Fibroblast of villous mesenchyme (primary cell): ENCODE data around the gene PIEZO2. TPM values are rescaled to one million over a fixed set of nuclear protein-coding genes. Genes with fewer than 3 reads are reported as not detected.

Source experiments
- DNase-seq: peaks from one replicate; pipeline ENCODE4 v3.0.0-alpha.2; 2010; ENCODE audit warnings: low read depth
- H3K4me3 ChIP-seq: 2 replicates; pipeline ENCODE4 v1.5.1; 2011; ENCODE audit warnings: low read depth, mild to moderate bottlenecking, low read length
- total RNA-seq: library from RNA; depleted of rRNA; stranded (reverse); fragments of >200 nt; gene quantifications from 2 replicates; pipeline ENCODE4 v1.2.3, GENCODE V29; 2012
- TF ChIP-seq, protein P1 (sequence below): IDR thresholded peaks from 2 replicates; pipeline ENCODE4 v1.5.1; 2012; ENCODE audit warnings: low read depth, mild to moderate bottlenecking, low read length; ENCODE audit not compliant: insufficient read depth

PIEZO2 gene
- total RNA-seq, 1 donor: 1.7 TPM

- no peak overlapping the region for H3K4me3 ChIP-seq
- TF ChIP-seq, protein P1, sequence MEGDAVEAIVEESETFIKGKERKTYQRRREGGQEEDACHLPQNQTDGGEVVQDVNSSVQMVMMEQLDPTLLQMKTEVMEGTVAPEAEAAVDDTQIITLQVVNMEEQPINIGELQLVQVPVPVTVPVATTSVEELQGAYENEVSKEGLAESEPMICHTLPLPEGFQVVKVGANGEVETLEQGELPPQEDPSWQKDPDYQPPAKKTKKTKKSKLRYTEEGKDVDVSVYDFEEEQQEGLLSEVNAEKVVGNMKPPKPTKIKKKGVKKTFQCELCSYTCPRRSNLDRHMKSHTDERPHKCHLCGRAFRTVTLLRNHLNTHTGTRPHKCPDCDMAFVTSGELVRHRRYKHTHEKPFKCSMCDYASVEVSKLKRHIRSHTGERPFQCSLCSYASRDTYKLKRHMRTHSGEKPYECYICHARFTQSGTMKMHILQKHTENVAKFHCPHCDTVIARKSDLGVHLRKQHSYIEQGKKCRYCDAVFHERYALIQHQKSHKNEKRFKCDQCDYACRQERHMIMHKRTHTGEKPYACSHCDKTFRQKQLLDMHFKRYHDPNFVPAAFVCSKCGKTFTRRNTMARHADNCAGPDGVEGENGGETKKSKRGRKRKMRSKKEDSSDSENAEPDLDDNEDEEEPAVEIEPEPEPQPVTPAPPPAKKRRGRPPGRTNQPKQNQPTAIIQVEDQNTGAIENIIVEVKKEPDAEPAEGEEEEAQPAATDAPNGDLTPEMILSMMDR: no peak
- DNase-seq: no peak
Measured at GRCh38 chr18:10789180-10789579, 360.2 kb downstream of the PIEZO2 start.

- TF ChIP-seq, protein P1: peak; percentile 89
- H3K4me3 ChIP-seq: no peak overlapping the region
- peak; percentile 87 for DNase-seq
Measured at GRCh38 chr18:10787293-10787901, 362.0 kb downstream of the PIEZO2 start.

GRCh38 chr18:10785798-10786197 is 363.6 kb downstream of the PIEZO2 start:
- no peak overlapping the region for H3K4me3 ChIP-seq
- TF ChIP-seq, protein P1: no peak
- DNase-seq: no peak

DNA sequence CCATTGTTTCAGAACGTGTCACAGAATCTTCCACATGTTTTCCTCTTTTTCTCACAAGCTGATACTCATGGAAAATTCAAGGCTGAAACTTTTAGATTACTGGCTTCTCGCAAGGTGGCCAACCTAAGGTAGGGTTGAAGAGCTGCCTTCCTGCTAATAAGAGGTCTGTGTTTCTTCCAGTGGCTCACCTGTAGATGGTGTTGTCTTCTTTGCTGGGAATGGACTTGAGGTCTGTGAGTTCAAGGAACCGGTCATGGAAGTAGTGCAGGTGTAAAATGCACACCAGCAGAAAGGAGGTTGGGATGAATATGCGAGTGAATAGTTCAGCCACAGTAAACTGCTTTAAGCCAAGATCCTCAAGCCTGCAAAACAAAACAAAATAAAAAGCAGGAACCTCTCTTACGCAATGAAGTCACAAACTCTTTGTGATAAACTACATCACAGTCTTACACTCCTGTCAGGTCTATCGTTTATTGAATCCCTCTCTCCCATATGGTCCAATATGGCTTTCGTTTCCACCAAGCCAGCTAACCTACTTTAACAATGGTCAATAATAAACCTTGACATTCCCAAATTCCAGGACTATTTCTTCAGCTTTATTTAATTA is 364.7 kb downstream of the PIEZO2 start:
- DNase-seq: no peak
- no peak overlapping the region for H3K4me3 ChIP-seq
- TF ChIP-seq, protein P1: no peak

- TF ChIP-seq, protein P1: no peak
- no peak overlapping the region for H3K4me3 ChIP-seq
- no peak for DNase-seq
Measured at GRCh38 chr18:10783941-10784340, 365.4 kb downstream of the PIEZO2 start.

GRCh38 chr18:10776493-10776892 is 372.9 kb downstream of the PIEZO2 start:
- peak; percentile 41 for DNase-seq
- TF ChIP-seq, protein P1: no peak
- no peak overlapping the region for H3K4me3 ChIP-seq
